GM23338 (cell line): ENCODE measurements around the gene CADPS2.

Experiments
- CTCF ChIP-seq, 2 experiments: fragments of 200-600 bp in 1 of 2; sonication (generic) in 1 of 2; conservative IDR thresholded peaks; 2 replicates each; pipeline versions ENCODE4 v1.5.1 to v1.6.1; 2016 to 2017; ENCODE audit warnings: antibody characterized with exemption in 2 of 2, low read depth in 2 of 2, mild to moderate bottlenecking in 2 of 2, moderate library complexity in 1 of 2
- EZH2 ChIP-seq: fragments of 200-600 bp; sonication (generic); IDR thresholded peaks from one replicate; pipeline ENCODE4 v1.8.0; 2017; ENCODE audit warnings: antibody characterized with exemption, mild to moderate bottlenecking, low read depth; ENCODE audit not compliant: unreplicated experiment
- JUNB ChIP-seq: IDR thresholded peaks from one replicate; pipeline ENCODE4 v1.6.1; 2016; ENCODE audit warnings: antibody characterized with exemption; ENCODE audit not compliant: unreplicated experiment
- NANOG ChIP-seq: IDR thresholded peaks from 2 replicates; pipeline ENCODE4 v1.6.1; 2016; ENCODE audit warnings: antibody characterized with exemption, borderline replicate concordance
- POLR2AphosphoS5 ChIP-seq: IDR thresholded peaks from 2 replicates; pipeline ENCODE4 v1.6.1; 2016; ENCODE audit warnings: antibody characterized with exemption, low read depth
- ZNF114 ChIP-seq: fragments of 250-450 bp; sonication (Bioruptor Pico); IDR thresholded peaks from 2 replicates; pipeline ENCODE4 v1.5.0; 2020; ENCODE audit warnings: mild to moderate bottlenecking, moderate library complexity

- no peak for TF ChIP-seq CTCF (conservative IDR thresholded peaks at IDR 0.05; ENCODE audit: low read depth in 2 of 2)
- no peak for TF ChIP-seq EZH2
- no peak for TF ChIP-seq JUNB
- no peak for TF ChIP-seq NANOG
- no peak for TF ChIP-seq POLR2AphosphoS5
- no peak for TF ChIP-seq ZNF114
Measured at GRCh38 chr7:122485856-122486255, 400.4 kb downstream of the CADPS2 start.
